Measurements from ENCODE around the gene LAIR1. TPM values are rescaled to one million over a fixed set of nuclear protein-coding genes. Genes with fewer than 3 reads are reported as not detected.

LAIR1 gene, protein sequence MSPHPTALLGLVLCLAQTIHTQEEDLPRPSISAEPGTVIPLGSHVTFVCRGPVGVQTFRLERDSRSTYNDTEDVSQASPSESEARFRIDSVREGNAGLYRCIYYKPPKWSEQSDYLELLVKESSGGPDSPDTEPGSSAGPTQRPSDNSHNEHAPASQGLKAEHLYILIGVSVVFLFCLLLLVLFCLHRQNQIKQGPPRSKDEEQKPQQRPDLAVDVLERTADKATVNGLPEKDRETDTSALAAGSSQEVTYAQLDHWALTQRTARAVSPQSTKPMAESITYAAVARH
- polyA plus RNA-seq, result not detected in 2 replicates

GRCh38 chr19:54364775-54365257 is at the start of gene LAIR1:
TSS of gene LAIR1 (minus strand) at chr19:54364931. CDS start at chr19:54364804, 127 bp downstream.

DNA sequence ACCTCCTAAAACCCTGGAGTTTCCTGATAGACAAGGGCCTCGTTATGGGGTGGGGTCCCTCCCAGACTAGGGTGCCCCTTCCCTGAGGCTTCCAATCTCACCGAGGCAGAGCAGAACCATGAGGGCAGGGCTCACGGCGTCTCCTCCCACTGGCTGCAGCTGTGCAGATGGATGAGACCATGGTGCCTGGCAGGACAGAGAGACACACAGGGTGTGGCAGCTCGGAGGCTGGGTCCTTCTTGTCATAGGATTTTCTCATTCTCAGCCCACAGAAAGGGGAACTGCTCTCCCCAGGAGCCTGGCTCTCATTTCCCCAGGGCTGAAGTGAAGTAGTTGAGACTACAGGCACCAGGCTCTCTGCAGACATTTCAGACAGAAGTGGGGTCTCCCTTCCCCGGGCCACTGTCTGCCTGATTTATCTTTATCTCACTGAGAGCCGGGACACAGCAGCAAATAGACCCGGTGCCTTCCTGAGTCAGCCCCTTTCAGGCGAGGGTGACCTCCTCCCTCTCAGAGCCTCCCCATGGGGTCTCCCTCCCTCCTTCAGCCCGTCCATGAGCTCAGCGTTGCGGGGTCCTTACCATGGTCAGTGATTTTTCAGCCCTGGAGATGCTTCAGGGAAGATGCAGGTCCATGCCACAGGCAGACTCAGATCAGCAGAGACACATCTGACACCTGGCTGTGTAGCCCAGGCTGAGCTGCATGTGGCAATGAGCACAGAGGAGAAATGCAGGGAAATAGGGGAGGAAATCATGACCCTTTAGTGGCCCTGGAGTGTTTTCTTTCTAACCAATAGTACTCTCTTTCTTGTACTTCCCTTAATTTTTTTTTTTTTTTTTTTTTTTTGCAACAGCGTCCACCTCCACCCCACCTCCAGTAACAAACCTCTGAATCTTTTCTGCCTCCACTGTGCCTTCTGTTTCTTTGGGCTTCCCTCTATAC is 52.0 kb downstream of the LAIR1 start, which contains the start of gene LILRA5:
Gene LILRA5 (minus strand): TSS at position 731 of the 942 bp plus-strand sequence. CDS start 147 bp downstream, at position 584.

Other genes starting within 250 kb of the LAIR1 start
- gene TFPT, start 249.3 kb downstream of the LAIR1 start, polyA plus RNA-seq, result 5.5 and 10.9 TPM in 2 replicates
- gene PRPF31, start 249.2 kb downstream of the LAIR1 start, polyA plus RNA-seq, result 6.3 and 12.1 TPM in 2 replicates
- 5.1 and 12.1 TPM in 2 replicates for gene CNOT3, start 227.2 kb downstream of the LAIR1 start, polyA plus RNA-seq
- gene LENG1, start 205.2 kb downstream of the LAIR1 start, polyA plus RNA-seq, result 3.0 and 5.2 TPM in 2 replicates
- gene TMC4, start 191.8 kb downstream of the LAIR1 start, polyA plus RNA-seq, result not detected in 2 replicates
- 10.0 and 11.7 TPM in 2 replicates for gene MBOAT7, start 175.4 kb downstream of the LAIR1 start, polyA plus RNA-seq
- gene TSEN34, start 173.6 kb downstream of the LAIR1 start, polyA plus RNA-seq, result 4.8 and 7.6 TPM in 2 replicates
- gene RPS9, start 164.1 kb downstream of the LAIR1 start, polyA plus RNA-seq, result 68.6 and 83.4 TPM in 2 replicates
- 0.11 TPM in 1 of 2 replicates, not detected in the other for gene LILRB3, start 141.9 kb downstream of the LAIR1 start, polyA plus RNA-seq
- gene LILRA6, start 122.1 kb downstream of the LAIR1 start, polyA plus RNA-seq, result not detected in 2 replicates
- gene LILRB5, start 107.7 kb downstream of the LAIR1 start, polyA plus RNA-seq, result 0.13 and 0.15 TPM in 2 replicates
- gene LILRB2, start 83.8 kb downstream of the LAIR1 start, polyA plus RNA-seq, result not detected in 2 replicates
- not detected in 2 replicates for gene LILRA5, start 51.8 kb downstream of the LAIR1 start, polyA plus RNA-seq
- not detected in 2 replicates for gene LILRA4, start 25.8 kb downstream of the LAIR1 start, polyA plus RNA-seq
- 38.1 and 45.6 TPM in 2 replicates for gene TTYH1, start 50.5 kb upstream of the LAIR1 start, polyA plus RNA-seq
- 3.1 and 4.7 TPM in 2 replicates for gene LENG8, start 84.3 kb upstream of the LAIR1 start, polyA plus RNA-seq
- 1.9 TPM in 2 replicates for gene LENG9, start 98.8 kb upstream of the LAIR1 start, polyA plus RNA-seq
- gene CDC42EP5, start 108.4 kb upstream of the LAIR1 start, polyA plus RNA-seq, result not detected in 2 replicates
- not detected in 2 replicates for gene LAIR2, start 137.9 kb upstream of the LAIR1 start, polyA plus RNA-seq
- not detected in 2 replicates for gene LILRA2, start 208.9 kb upstream of the LAIR1 start, polyA plus RNA-seq
- not detected in 2 replicates for gene LILRA1, start 228.7 kb upstream of the LAIR1 start, polyA plus RNA-seq

All from Purkinje cell (primary cell).